Stimulated activated CD8-positive, alpha-beta memory T cell treated with anti-CD3 and anti-CD28 coated beads, Interleukin-12 subunit alpha, Interleukin-12 subunit beta, amount 100 ng/mL, for 24 hours (primary cell): Measurements from ENCODE around the gene EML1.

Source experiments
- DNase-seq: peaks from one replicate; pipeline ENCODE4 v3.0.0-alpha.2; 2020; ENCODE audit errors: extremely low read depth

EML1 gene

GRCh38 chr14:99871771-99872170, 78.6 kb downstream of the EML1 start:
- no peak for DNase-seq

GRCh38 chr14:99872786-99873440, 79.7 kb downstream of the EML1 start:
- no peak for DNase-seq

- DNase-seq = no peak
Observed at GRCh38 chr14:99873653-99874052, 80.4 kb downstream of the EML1 start.

GRCh38 chr14:99874306-99874705, 81.1 kb downstream of the EML1 start:
- DNase-seq = no peak

- no peak for DNase-seq
Observed at GRCh38 chr14:99875421-99875820, 82.2 kb downstream of the EML1 start.

GRCh38 chr14:99875836-99876235, 82.6 kb downstream of the EML1 start:
- DNase-seq = no peak

- DNase-seq = no peak
Observed at GRCh38 chr14:99876406-99876805, 83.2 kb downstream of the EML1 start.

- no peak for DNase-seq
Observed at GRCh38 chr14:99878563-99878962, 85.3 kb downstream of the EML1 start.

GRCh38 chr14:99879401-99880295, 86.4 kb downstream of the EML1 start:
- DNase-seq = no peak

- DNase-seq = no peak
Observed at GRCh38 chr14:99880651-99881420, 87.6 kb downstream of the EML1 start.

- DNase-seq = no peak
Observed at GRCh38 chr14:99883866-99884650, 90.8 kb downstream of the EML1 start.

- DNase-seq = no peak
Observed at GRCh38 chr14:99884834-99885648, 91.8 kb downstream of the EML1 start.

GRCh38 chr14:99885649-99885958, 92.4 kb downstream of the EML1 start:
- no peak for DNase-seq

GRCh38 chr14:99887407-99887806, 94.2 kb downstream of the EML1 start:
- no peak for DNase-seq

GRCh38 chr14:99888149-99888548, 94.9 kb downstream of the EML1 start:
- DNase-seq = no peak

- DNase-seq = no peak
Observed at GRCh38 chr14:99889268-99889667, 96.1 kb downstream of the EML1 start.

GRCh38 chr14:99891266-99891665, 98.1 kb downstream of the EML1 start:
- no peak for DNase-seq

GRCh38 chr14:99891900-99892299, 98.7 kb downstream of the EML1 start:
- DNase-seq = no peak

- DNase-seq = no peak
Observed at GRCh38 chr14:99892406-99892805, 99.2 kb downstream of the EML1 start.

- DNase-seq = no peak
Observed at GRCh38 chr14:99896361-99896760, 103.1 kb downstream of the EML1 start.

- no peak for DNase-seq
Observed at GRCh38 chr14:99899578-99900178, 106.5 kb downstream of the EML1 start.
